ENCODE measurements around the gene PIK3R6.

Gene PIK3R6

DNA sequence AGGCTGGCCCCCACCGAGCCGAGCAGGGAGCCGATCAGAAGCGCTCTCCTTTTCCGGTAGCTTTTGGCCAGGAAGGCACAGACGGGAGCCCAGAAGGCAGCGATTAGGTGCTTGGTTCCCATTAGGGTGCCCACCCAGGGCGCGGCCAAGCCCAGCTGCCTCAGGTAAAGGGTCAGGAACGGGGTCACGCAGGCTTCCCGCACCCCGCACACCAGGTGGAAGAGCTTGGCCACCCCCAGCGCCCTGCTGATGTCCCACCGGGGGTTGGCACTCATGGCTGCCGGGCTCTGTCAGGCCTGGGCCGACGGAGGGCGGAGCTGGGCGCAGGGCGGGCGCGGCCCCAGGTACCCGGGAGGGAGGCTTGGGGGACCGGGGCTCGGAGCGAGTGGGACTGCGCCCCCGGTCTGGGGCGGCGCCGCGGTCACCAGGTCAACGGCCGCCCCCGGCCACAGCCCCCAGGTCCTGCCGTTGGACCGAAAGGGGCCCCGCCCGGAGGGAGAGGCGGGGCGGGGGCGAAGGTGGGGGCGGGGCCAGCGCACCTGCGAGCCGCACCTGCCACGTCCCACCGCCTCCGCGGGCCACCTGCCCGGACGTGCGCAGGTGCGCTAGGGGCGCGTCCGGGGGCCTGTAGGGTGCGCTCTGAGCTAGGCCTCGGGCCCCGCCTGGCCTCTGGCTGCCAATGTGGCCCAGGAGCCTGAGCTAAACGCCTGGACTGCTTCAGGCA lies 68.5 kb downstream of the PIK3R6 start, which contains the start of gene MFSD6L:
MFSD6L (minus strand) TSS at position 520 of the 724 bp plus-strand sequence; CDS start at position 275, 245 bp downstream.
- DNase-seq (ENCODE audit: low read depth in 3 of 3, low spot score in 1 of 3): no peak

DNA sequence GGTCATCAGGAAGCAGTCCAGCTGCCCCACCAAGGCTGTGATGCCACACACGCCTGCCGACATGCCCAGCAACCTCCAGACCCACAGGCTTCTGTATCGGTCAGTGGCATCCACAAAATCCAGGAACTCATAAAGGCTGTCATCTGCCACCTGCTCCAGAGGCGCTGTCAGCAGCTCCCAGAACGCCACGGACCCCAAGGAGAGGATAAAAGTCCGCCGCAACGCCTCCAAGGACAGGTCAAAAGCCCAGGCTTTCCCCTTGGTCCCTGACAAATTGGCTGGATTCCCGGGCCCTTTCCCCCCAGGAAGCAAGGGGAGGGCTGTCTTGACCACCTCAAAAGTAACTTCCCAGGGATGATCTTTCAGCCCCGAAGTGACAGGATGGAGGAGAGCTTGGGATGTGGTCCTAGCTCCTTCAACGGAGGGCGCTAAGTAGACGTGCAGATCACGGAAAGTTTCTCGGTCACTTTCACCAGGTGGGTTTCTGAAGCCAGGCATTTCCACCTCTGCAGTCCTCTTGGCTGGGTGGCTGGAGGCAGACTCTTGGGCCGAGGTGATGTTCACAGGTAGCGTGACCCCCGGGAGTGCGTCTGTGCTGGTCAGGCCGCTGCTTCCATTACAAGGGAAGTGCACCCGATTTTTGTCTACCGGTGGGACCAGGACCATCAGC lies 69.2 kb downstream of the PIK3R6 start:
- no peak for DNase-seq (ENCODE audit: low read depth in 3 of 3, low spot score in 1 of 3)

DNA sequence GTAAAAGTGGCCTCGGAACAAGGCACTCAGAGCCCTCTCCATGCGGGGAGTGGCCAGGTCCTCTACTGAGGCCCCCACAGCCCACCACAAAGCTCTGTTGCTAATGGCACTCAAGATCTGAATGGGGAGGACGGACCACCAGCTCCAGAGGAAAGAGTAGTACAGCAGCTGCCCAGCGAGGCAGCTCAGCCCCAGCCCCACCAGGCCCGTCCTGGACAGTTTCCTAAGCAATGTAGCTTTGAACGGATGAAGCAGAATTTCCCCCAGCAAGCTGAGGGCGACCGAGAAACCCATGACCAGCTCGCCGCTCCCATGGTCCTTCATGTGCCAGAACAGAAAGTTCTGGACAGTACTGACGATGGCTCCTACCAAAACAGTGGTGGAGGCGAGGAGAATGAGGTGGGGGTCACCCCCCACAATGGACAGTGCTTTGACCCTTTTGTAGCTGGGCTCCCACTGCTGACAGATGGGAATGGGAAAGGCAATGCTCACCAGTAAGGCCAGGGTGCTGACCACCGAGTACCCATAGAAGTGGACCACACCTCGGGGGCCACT lies 69.8 kb downstream of the PIK3R6 start:
- no peak for DNase-seq (ENCODE audit: low read depth in 3 of 3, low spot score in 1 of 3)

DNA sequence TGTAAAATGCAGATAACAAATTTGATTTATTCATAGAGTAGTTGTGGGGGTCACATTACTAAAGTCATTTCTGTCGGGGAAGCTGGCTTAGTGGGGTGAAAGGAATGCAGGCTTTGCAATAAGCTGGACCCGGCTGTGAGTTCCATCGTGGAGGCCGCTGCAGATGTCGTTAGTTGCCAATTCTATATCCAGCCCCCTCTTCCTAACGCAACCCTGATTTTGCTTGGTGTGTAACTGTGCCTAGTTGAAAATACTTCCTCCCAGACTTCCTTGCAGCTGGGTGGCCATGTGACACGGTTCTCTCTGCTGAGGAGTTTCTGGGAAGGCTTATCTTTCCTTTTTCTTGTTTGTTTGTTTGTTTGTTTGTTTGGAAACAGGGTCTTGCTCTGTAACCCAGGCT lies 72.8 kb downstream of the PIK3R6 start:
- no peak for DNase-seq (ENCODE audit: low read depth in 3 of 3, low spot score in 1 of 3)

DNA sequence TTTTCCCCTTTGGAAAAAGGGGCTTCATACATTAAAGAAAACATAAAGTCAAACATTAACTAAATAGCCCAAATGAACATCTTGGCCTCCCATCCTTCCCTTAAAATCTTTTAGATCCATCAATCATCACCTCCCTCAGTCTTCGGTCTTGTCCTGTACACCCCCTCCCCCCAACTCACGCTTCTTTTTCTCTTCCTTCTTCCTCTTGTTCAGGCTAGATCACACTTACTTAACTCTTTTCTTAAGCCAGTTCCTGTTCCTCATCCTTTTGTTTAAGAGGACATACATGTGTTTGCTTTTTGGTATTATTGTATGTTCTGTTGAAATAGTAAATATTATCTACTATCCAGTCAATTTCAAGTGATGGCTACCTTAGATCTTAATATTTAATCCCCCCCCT lies 73.8 kb downstream of the PIK3R6 start:
- no peak for DNase-seq (ENCODE audit: low read depth in 3 of 3, low spot score in 1 of 3)

DNA sequence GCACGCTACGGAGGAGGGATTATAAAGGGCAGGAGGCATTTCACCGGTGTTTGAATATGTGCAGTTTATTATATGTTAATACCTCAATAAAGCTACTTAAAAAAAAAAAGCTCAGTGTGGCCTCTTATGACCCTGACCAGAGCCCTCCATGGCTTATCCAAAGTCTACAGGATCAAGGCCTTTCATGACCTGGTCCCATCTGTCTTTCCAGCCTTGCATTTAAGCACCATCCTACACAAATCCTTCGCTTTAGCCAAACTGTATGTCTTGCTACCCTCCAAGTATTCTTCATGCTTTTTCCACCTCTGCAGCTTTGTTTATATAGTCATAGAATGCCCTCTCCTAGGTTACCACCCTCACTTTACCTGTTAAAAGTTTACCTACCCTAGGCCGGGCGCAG lies 74.8 kb downstream of the PIK3R6 start:
- no peak for DNase-seq (ENCODE audit: low read depth in 3 of 3, low spot score in 1 of 3)

DNA sequence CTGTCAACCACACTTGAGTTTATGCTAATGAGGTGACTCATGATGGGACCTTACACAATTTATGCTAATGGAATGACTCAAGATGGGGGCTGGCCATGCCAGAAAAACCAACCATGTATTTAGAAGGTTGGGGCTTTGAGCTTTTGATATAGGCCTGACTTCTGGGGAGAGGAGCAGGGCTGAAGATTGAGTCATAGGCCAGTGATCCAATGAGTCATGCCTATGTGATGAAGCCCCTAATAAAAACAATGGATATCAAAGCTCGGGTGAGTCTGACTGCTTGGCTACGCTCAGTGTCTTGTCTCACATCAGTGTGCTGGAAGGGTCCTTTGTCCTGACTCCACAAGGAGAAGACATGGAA lies 75.6 kb downstream of the PIK3R6 start:
- no peak for DNase-seq (ENCODE audit: low read depth in 3 of 3, low spot score in 1 of 3)

DNA sequence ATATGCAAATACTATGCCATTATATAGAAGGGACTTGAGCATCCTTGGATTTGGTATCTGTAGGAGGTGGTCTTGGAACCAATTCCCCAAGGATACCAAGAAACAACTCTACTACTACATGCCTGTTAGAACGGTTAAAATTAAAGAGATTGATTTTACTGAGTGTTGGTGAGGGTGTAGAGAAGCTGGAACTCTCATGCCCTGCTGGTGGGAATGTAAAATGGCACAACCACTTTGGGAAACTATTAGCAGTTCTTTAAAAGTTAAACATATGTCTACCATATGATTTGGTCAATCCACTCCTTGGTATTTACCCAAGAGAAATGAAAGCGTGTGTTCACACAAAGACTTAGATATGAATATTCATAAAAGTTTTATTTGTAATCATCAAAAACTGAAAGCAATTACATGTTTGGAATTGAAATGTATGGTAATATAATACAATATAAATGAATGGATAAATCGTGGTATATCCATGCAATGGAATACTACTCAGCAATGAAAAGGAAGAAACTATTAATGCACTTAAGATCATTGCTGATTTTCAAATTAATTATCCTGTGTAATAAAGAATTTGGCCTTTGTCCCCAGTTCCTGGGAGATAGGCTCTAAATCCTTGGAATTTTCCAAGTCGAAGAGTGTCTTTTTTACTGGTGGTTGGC lies 76.1 kb downstream of the PIK3R6 start:
- DNase-seq (ENCODE audit: low read depth in 3 of 3, low spot score in 1 of 3): no peak

DNA sequence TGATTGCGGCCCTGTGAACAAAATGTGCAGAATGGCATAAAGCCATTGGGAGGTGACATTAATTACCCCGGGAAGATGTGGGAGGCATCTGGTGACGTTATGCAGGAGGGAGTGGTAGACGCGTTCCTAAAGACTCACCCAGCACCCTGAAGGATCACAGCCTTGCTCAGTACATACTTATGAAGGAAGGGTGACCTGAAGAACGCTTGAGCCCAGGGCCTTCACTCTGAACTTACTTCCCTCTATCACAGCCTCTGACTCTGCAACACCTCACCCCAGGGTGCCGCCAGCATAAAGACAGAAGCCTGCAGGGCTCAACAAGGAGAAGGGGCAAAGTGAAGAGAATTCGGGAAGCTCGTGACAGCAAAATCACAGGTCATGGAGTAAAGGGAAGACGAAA lies 77.7 kb downstream of the PIK3R6 start:
- DNase-seq (ENCODE audit: low read depth in 3 of 3, low spot score in 1 of 3): no peak

DNA sequence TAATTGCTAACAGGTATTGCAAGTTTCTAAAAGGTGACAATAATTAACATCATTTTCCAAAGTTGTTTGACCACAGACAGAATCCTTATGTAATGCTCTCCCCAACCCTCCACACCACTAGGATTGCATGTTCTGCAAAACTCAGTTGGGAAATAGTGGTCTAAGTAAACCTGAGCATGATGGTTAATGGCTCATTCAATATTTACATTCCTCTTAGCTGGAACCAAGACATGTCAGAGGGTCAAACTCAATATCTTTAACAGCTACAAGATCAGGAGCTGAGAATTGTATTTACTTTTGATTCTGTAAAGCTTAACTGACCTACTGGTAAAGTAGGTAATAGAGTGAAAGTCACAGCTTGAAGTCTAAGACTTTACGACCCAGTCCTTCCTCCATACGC lies 78.5 kb downstream of the PIK3R6 start:
- no peak for DNase-seq (ENCODE audit: low read depth in 3 of 3, low spot score in 1 of 3)

DNA sequence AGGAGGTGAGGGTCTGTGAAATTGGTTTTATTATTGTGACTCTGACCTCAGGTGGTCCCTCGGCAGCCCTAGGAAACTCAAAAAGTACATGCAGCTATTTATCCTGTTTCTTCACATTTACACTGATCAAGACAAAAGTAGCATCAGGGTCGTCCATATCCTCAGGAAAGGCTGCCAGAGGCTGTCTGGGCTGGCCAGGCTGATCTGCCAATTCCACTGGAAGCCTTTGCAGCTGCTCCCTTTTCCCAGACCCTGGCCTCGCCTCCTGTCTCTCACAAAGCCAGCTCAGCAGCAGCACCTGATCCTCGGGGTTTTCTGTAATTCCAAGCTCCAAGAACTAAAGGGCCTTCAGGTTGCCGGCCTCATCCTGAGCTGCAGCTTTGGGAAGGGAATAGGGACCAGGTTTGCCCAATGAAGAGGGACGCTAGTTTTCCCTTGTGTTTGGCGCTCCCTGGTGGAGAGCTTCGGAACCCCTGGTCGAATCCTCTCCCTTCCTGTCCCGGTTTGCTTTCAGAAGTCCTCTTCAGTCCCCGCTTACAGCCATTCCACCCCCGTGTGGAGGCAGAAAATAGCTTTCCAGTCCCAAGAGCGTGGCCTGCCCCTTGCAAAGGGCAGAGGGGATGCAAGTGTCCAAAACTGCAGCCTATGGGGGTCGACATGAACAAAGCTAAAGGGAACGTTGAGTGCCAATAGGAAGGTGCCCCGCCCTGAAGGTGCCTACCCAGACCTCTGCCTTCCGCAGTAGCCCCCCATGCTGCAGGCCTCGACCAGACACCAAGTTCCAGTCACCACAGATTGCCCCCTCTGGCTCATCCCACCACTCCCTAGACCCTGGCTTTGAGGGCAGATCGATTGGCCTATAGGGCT lies 81.7 kb downstream of the PIK3R6 start:
- peak; percentile 4 to 55 (median 14) for DNase-seq (ENCODE audit: low read depth in 3 of 3, low spot score in 1 of 3)

DNA sequence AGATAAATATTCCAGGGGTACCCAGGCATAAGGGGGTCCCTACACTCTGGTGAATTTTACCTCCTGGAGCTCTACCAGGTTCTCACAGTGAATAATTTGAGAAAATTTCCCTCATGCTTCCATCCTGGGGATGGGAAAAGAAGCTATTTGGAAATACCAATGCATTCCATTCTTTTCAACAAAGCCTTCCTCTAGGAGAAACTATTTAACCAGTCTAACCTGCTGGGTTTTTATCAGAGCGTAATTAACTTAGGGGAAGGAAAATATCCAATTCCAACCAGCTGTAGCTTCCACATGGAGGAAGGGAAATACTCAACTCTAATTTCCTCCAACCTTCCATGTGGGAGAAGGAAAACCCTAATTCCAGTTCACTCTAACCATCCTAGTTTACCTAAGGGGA lies 85.3 kb downstream of the PIK3R6 start:
- DNase-seq (ENCODE audit: low read depth in 3 of 3, low spot score in 1 of 3): no peak

DNA sequence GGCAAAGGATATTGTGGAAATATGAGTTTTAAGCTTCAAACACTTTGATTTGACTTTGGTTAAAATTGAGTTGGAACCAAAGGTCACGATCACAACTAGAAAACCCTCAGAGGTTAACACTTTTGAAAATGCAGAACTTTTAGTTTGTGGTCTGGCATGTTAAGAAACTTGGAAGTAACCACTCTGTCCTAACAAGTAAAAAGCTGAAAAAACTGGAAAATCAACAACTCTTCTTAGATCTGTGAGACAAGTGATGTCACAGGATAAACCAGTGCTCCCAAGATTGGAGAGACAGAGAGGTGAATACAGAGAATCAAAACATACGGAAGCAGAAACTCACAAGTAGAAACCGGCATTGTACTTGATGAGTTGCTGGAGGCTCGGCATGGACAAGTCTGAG lies 85.7 kb downstream of the PIK3R6 start:
- no peak for DNase-seq (ENCODE audit: low read depth in 3 of 3, low spot score in 1 of 3)

DNA sequence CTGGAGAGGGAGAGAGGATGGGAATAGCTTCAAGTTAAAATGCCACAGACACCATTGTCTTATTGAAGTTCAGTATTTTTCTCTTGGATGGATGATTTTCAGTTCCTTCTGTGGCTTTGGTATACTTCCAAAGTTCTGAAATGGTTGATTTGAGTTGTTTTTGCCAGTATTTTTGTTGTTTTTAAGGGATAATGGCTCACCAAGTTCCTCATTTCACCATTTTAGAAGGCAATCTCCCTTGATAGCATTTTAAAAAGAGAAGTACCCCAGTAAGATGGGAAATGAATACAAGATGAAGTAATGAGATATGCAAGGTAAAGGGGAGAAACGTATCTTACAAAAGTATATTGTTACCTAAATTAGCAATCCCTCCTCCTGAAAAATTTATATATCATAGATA lies 90.6 kb downstream of the PIK3R6 start:
- DNase-seq (ENCODE audit: low read depth in 3 of 3, low spot score in 1 of 3): no peak

DNA sequence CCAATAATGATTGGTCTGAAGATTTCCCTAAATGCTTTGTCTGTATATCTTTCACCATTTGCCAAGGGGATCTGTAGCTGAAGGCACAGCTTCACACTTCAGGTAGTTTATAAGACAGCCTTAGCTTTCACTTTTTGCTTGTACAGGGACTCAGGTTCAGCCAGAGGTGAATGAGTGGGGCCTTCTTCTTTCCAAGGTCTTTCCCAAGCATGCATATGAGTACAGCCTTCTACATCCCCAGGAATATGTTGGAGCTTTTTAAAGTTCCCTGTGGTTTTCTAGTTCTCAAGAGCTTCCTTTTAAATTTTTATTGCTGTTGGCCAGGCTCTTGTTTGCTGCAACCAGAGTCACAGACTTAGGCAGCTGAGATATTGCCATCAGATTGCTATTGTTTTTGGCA lies 91.2 kb downstream of the PIK3R6 start:
- no peak for DNase-seq (ENCODE audit: low read depth in 3 of 3, low spot score in 1 of 3)

DNA sequence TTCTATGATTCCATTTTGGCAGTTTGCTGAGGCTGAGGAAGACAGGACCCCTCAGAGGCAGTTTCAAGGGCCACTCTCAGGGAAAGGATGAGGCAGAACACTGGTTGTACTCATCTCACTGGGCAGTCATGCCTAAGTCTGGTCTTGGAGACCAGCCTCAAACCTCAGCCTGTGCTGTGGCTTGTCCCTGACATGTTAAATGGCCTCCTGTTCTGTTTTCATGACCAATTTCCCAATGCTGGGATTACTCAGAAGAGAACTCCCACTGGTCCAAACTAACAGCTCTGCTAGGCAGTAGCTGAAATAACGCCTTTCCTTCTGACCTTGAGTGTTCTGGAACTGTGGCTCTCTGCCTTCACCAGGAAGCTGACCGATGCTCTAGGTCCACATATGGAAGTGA lies 100.7 kb downstream of the PIK3R6 start:
- no peak for DNase-seq (ENCODE audit: low read depth in 3 of 3, low spot score in 1 of 3)

DNA sequence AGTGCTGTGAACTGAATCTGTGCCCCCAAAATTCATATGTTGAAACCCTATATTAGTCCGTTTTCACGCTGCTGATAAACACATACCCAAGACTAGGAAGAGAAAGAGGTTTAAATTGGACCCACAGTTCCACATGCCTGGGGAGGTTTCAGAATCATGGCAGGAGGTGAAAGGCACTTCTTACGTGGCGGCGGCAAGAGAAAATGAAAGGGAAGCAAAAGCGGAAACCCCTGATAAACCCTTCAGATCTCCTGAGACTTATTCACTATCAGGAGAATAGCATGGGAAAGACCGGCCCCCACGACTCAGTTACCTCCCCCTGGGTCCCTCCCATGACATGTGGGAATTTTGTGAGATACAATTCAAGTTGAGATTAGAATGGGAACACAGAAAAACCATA lies 105.5 kb downstream of the PIK3R6 start:
- DNase-seq (ENCODE audit: low read depth in 3 of 3, low spot score in 1 of 3): no peak

DNA sequence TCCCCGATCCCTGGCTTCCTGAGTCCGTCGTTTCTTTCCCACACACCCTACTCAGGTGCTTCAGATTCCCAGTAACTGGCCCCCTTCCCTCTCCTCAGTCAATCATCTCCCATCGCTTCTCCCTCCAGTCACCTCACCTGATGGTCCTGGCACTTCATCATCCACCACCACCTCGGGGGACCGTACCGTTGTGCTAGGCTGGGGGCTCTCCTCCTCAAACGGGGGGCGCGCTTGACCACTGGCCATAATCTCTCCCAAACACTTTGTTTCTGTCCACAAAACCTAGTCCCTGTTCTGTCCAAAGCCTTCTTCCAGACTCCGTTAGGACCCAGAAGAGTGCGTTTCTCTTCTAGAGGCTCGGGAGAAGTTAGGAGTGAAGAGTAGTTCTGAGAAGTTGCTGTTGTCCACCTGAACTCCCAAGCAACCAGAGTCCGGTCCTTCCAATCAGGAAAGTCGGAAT lies 109.3 kb downstream of the PIK3R6 start, which contains the start of gene SPDYE4:
SPDYE4 (minus strand) TSS at position 410 of the 460 bp plus-strand sequence; CDS start at position 246, 164 bp downstream.
- no peak for DNase-seq (ENCODE audit: low read depth in 3 of 3, low spot score in 1 of 3)

DNA sequence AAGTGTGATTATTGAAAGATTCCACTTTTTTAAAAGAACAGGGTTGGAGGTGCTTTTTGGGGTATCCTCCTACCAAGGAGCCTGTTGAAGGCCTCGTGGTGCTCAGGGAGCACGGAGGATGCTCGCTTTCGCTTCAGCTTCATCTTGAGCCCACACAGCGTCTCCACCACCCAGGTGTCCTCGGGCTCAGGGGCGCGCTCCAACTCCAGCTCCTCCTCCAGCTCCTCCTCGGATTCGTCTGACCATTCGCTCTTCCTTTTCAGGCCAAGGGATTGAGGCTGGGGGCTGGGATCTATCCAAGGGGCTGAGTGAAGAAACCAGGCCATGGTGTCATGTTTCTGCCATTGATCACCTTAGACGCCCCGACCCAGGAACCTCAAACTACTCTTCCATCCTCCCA lies 110.3 kb downstream of the PIK3R6 start:
- DNase-seq (ENCODE audit: low read depth in 3 of 3, low spot score in 1 of 3): no peak

DNA sequence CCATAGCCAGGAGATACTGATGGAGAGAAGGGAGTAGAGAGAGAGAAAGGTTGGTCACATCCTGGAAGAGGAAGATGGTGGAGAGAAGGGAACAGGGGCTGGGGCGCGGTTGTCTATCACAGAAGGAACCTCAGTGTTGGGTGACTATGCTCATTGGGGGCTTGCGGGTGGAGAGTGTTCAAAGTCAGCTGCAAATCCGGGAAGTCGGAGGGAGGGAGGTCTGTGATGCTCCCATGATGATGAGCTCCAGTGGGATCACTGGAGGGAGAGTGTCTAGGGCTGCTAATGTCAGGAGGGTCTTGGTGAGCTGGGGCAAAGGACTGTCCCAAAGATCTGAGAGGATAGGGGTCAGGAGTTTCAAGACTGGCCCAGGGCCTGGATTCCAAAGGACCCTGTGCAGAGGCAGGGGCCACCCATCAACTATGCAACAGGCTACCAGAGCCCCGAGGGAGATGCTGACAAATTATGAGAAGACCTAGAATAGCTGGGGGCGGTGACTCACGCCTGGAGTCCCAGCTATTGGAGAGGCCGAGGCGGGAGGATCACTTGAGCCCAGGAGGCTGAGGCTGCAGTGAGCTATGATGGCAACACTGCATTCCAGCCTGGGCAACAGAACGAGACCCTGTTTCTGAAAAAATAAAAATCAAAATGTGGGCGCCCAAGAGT lies 111.8 kb downstream of the PIK3R6 start:
- DNase-seq (ENCODE audit: low read depth in 3 of 3, low spot score in 1 of 3): no peak
